ENCODE measurements around the gene UBE2B.
"Not testable (repeated sequence)": the region's sequence is repeated elsewhere in the genome, so short reads cannot be mapped to it uniquely, and the experiment has no call there.

Gene UBE2B

DNA sequence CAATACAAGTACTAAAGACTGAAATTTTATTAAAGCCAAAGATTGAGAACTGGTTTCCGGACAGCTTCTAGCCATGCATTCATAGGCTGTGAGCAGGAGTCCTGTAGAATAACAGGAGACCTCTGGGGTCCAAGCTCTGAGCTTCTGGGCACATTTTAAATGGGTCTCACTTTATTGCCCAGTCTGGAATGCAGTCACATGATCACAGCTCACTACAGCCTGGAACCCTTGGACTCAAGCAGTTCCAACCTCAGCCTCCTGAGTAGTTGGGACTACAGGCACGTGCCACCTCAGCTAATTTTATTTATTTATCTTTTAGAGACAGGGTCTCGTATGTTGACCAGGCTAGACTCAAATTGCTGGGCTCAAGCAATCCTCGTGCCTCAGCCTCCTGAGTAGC, 24.9 kb downstream of the UBE2B start:
- DNase-seq, result no peak
- in situ Hi-C loops (cut with MboI; ENCODE audit: low pct_unique_long_range_greater_than_20kb, low sequenced_read_pairs), result no loop called here

DNA sequence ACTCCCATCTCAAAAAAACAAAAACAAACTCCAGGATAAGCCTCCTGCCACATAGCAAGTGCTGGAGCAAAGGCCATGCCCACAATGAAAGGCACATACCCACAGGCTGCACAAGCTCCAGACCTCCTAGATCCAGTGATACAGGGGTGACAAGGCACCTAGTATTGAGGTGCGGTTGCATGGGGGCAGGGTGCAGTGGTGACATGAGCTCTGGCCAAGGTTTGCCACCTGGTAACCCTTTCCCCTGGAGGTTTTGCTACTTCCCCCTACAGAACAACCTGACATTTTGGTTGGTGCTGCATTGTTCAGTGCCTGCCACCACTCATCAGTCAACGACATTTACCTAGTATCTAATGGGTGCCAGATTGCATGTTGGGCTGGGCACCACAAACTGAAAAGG, 25.8 kb downstream of the UBE2B start:
- no peak for DNase-seq

DNA sequence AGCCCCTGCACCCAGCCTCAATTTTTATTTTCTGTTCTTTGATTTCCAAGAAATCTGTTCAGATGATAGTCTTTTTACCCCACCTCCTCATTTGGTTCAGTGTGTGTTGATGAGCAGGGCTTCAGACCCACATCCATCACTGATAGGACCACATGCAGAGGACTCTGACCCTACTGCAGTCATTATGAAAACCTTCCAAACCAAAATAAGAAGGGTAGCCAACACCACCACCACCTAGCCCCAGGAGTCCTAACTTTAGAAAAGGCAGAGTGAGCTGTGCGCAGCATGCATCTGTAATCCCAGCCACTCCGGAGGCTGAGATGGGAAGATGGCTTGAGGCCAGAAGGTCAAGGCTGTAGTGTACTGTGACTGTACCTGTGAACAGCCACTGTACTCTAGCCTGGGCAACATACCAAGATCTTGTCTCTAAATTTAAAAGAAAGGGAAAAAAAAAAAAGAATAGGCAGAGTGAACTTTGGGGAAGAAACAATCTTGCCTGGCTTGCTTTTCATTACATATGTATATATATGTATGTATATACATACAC, 27.3 kb downstream of the UBE2B start:
- in situ Hi-C loops (cut with MboI; ENCODE audit: low pct_unique_long_range_greater_than_20kb, low sequenced_read_pairs), result no loop called here
- DNase-seq, result no peak

More for the DNA sequence above, 25.8 kb downstream of the UBE2B start:
- in situ Hi-C loops (cut with MboI; ENCODE audit: low pct_unique_long_range_greater_than_20kb, low sequenced_read_pairs), result no loop called here

DNA sequence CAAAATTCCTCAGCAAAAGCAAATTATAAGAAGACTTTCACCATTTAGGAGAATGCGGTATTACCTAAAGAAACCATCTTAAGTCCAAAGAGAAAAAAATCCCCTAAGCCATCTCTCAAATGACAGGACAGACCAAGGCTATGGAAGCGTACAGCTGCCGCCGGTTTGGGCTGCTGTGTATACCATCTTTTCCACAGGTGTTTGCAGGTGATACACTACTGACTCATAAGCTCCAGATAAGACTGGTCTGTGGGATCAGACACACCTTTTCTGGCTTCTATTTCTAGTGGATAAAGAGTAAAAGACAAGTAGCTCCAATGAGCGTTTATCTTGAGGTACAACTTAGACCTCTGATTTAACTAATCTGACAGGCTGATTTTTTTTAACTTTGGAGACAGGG, 32.6 kb downstream of the UBE2B start:
- in situ Hi-C loops (cut with MboI; ENCODE audit: low pct_unique_long_range_greater_than_20kb, low sequenced_read_pairs), result no loop called here

DNA sequence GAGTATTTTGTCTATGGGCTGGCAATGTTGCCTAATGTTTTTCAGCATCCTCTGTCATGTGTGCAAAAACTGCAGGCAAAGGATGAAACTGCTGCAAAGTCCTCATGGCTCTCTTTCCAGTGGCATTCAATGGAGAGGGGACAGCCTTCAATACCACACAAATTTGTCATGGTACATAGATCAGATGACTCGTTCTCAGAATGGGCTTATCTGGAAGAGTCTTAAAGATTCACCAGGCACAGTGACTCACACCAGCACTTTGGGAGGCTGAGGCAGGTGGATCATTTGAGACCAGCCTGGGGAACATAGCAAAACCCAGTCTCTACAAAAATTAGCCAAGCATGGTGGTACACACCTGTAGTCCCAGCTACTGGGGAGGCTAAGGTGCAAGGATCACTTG, 35.0 kb downstream of the UBE2B start:
- no peak for DNase-seq
- in situ Hi-C loops (cut with MboI; ENCODE audit: low pct_unique_long_range_greater_than_20kb, low sequenced_read_pairs), result no loop called here

More for the DNA sequence above, 32.6 kb downstream of the UBE2B start:
- DNase-seq, result no peak

DNA sequence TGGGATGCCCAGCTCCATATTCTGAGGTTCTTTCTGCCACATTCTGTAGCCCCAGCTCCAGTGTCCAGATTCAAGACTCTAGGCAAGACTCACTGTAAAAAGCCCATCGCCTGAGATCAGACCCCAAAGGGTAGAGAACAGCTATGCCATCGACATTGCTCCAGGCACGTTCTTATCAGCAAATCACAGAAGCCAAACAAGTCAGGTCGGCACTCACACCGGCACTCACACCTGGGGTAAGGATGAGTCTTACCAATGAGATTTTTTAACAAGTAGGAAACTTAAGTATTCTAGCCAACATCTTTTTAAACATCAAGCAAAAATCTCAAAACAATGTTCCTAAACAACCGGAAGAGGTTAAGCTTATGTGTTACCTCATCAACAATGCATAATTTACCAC, 38.0 kb downstream of the UBE2B start:
- in situ Hi-C loops (cut with MboI; ENCODE audit: low pct_unique_long_range_greater_than_20kb, low sequenced_read_pairs), result no loop called here

DNA sequence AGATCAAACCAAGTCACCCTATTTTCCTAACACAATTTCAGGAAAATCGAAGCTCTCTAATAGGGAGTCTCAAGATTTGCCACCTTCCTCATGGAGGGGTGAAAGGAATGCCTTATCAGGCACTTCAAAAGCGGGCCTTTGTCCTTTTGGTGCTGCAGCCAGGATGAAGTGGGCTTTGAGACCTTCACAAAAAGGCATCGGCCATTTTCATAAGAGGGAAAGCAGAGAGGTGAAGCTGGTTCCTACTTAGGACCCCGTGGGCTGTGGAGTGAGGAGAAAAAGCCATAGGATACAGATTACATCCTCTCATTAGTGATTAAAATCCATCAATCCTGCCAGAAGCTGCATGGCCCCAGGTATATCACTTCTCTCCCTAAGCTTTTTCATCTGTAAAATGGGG, 39.5 kb downstream of the UBE2B start:
- in situ Hi-C loops (cut with MboI; ENCODE audit: low pct_unique_long_range_greater_than_20kb, low sequenced_read_pairs), result no loop called here
- DNase-seq, result peak; percentile 11

More for the DNA sequence above, 38.0 kb downstream of the UBE2B start:
- DNase-seq, result no peak

DNA sequence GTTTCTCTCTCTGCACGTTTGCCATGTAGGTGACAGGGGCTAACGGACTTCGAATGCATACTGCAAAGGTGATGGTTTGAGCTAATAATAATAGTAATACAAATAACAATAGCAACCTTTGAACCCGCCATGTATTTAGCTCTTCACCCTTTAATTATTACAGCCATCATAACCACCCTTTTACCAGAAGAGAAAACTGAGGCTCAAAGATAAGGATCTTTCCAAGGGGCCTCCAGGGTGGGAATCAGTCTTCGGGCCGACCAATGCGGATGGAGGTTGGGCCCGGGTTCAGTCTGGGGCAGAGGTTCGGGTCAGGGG, 39.8 kb downstream of the UBE2B start:
- DNase-seq, result peak; percentile 14
- in situ Hi-C loops (cut with MboI; ENCODE audit: low pct_unique_long_range_greater_than_20kb, low sequenced_read_pairs), result no loop called here

DNA sequence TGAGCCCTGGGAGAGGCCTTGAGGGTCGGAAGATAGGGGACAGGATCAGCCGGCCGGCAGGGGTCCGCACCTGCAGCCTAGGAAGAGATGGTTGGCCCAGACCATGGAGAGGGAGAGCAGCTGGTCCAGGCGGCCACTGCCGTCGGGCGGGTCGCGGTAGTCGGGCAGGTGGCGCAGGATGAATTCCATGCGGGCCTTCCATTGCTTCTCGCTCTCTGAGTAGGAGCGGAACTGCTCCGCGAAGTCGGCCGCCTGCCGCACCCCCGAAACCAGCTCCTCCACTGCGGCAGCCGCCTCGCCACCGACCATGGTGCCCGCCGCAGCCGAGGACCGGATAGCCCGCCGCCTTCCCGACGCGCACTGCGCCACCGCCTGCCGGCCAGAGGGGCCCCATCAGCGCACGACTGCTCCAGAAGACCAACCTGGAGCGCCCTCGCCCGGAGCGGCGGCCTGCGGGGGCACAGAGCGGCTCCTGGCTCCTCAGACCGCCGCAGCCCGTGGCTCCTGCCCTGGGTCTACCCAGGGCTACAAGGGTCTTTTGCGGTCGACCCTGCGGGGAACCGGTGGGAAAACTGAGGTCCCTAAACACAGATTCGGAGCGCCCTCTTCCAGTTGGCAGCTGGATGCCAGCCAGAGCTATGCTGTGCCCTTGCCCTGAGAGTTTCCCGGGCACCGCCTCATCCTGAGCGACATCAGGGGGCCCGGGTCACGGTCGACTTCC, 40.3 kb downstream of the UBE2B start, which contains the start of gene CDKN2AIPNL:
Gene CDKN2AIPNL, minus strand, starts transcription at position 336 of the 721 bp plus-strand sequence. Its CDS starts 27 bp downstream, at position 309.
- in situ Hi-C loops (cut with MboI; ENCODE audit: low pct_unique_long_range_greater_than_20kb, low sequenced_read_pairs), result no loop called here
- DNase-seq, result peak; percentile 86

DNA sequence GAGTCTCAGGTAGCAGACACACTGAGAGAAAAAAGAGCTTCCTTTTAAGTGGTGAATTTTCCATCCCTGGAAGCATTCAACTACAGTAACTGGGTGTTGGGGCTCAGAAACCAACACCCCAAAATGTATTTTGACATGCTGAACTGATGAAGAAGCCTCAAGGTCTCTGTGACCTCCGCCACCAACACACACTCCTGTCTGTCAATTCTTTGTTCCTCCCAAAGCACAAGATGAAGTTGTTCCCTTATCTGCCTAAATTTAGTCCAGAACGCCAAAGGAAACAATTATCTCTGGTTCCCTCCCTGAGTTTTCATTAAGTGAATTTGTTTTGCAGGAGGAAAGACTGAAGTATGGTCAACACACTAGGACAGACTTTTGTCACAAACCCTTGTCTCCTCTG, 41.7 kb downstream of the UBE2B start:
- DNase-seq, result peak; percentile 23
- in situ Hi-C loops (cut with MboI; ENCODE audit: low pct_unique_long_range_greater_than_20kb, low sequenced_read_pairs), result no loop called here

DNA sequence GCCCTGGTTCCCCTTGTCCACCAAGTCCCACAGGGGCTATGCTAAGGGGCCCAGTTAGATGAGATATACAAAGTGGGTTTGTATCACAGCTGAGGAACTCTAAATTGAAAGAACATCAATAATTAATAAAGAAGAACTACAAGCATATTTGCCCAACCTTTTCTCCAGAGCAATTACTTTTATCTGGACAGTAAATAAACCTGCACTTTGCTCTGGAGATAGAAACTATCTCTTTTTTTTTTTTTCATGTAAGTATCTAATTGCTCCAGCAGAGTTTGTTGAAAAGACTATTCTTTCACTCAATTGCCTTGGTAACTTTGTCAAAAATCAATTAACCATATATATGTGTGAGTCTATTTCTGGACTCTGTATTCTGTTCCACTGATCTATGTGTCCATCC, 46.3 kb downstream of the UBE2B start:
- in situ Hi-C loops (cut with MboI; ENCODE audit: low pct_unique_long_range_greater_than_20kb, low sequenced_read_pairs), result no loop called here

DNA sequence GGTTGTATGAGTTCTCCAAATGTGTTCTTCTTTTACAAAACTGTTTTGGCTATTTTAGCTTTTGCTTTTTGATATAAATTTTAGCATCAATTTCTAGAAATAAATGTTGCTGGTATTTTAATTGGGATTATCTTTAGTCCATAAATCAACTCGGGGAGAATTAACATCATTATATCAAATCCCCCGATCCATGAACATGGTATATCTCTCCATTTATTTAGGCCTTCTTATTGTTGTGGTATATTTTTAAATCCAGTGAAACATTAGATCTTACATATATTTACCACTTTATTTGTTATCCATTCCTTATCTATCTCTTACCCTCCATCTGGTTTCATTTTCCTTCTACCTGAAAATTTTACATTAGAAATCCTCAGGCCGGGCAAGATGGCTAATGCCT, 47.6 kb downstream of the UBE2B start:
- in situ Hi-C loops (cut with MboI; ENCODE audit: low pct_unique_long_range_greater_than_20kb, low sequenced_read_pairs), result no loop called here
- no peak for DNase-seq

More for the DNA sequence above, 46.3 kb downstream of the UBE2B start:
- no peak for DNase-seq

DNA sequence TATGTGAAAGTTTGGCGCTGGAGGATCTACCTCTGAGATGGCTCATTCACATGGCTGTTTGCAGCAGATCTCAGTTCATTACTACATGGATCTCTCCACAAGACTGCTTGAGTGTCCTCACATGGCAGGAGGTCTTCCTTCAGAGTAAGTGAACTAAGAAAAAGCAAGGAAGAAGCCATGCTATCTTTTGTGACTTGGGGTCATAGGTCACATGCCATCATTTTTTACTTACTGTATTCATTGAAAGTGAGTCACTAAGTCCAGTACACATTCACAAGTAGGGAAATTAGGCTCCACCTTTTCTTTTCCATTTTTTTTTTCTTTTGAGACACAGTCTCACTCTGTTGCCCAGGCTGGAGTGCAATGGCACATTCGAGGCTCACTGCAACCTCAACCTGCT, 49.0 kb downstream of the UBE2B start:
- DNase-seq, result no peak
- in situ Hi-C loops (cut with MboI; ENCODE audit: low pct_unique_long_range_greater_than_20kb, low sequenced_read_pairs), result no loop called here

DNA sequence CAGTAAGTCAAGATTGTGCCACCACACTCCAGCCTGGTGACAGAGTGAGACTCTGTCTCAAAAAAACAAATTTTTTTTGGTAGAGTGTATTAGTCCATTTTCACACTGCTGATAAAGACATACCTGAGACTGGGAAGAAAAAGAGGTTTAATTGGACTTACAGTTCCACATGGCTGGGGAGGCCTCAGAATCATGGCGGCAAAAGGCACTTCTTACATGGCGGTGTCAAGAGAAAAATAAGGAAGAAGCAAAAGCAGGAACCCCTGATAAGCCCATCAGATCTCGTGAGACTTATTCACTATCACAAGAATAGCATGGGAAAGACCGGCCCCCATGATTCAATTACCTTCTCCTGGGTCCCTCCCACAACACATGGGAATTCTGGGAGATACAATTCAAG, 49.7 kb downstream of the UBE2B start:
- DNase-seq; in situ Hi-C loops (cut with MboI; ENCODE audit: low pct_unique_long_range_greater_than_20kb, low sequenced_read_pairs): not testable (repeated sequence)

DNA sequence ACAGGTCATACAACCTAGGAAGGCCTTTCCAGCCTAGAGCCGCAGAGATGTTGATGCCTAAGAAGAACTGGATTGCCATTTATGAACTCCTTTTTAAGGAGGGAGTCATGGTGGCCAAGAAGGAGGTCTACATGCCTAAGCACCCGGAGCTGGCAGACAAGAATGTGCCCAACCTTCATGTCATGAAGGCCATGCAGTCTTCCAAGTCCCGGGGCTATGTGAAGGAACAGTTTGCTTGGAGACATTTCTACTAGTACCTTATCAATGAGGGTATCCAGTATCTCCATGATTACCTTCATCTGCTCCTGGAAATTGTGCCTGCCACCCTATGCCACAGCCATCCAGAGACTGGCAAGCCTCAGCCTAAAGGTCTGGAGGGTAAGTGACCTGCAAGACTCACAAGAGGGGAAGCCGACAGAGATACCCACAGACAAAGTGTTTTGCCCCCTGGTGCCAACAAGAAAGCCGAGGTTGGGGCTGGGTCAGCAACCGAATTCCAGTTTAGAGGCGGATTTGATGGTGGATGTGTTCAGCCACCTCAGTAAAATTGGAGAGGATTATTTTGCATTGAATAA, 51.5 kb downstream of the UBE2B start:
- no peak for DNase-seq
- in situ Hi-C loops (cut with MboI; ENCODE audit: low pct_unique_long_range_greater_than_20kb, low sequenced_read_pairs), result no loop called here

DNA sequence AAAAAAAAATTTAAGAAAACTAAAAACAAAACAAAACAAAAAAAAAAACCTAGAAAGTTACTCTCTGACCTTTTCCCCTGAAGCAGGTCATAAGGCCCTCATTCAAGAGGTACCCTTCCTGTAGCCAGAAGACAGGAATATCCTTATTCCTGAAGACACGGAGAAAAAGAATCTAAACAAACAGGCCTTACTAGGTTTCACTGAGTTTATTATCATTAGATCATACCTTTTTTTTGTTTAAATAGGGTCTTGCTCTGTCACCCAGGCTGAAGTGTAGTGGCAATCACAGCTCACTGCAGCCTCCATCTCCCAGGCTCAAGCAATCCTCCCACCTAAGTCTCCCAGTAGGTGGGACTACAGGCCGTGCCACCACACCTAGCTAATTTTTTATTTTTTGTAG, 52.0 kb downstream of the UBE2B start:
- DNase-seq, result no peak
- in situ Hi-C loops (cut with MboI; ENCODE audit: low pct_unique_long_range_greater_than_20kb, low sequenced_read_pairs), result no loop called here

DNA sequence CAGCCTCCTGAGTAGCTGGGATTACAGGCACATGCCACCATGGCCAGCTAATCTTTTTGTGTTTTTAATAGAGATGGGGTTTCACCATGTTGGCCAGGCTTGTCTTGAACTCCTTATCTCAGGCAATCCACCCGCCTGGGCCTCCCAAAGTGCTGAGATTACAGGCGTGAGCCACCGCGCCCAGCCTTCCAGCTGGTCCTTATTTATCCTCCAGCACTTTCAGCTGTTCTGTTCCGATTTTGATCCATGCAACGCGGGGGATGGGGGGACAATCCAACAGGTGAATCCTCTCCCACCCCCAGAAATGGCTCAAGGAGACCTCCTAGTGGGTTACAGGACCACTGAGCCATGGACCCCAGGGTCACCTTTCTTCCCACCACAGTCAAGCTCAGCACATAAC, 55.0 kb downstream of the UBE2B start:
- in situ Hi-C loops (cut with MboI; ENCODE audit: low pct_unique_long_range_greater_than_20kb, low sequenced_read_pairs), result no loop called here
- DNase-seq, result no peak

DNA sequence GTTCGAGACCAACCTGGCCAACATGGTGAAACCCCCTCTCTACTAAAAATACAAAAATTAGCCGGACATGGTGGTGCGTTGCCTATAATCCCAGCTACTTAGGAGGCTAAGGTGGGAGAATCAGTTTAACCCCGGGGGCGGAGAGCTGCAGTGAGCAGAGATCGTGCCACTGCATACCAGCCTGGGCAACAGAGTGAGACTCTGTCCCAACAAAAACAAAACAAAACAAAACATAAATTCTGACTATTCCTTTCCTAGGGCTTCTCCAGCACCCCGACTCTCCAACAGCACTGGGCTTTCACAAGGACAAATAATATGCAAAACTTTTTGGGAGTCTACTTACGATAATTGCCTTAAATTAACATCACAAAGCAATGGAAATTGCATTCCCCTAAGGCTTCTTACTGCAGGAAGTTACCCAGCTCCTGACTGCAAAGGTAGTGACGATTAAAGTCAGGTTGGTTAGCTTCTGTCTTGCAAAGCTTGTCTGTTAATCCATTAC, 56.2 kb downstream of the UBE2B start:
- DNase-seq, result no peak
- in situ Hi-C loops (cut with MboI; ENCODE audit: low pct_unique_long_range_greater_than_20kb, low sequenced_read_pairs), result no loop called here

DNA sequence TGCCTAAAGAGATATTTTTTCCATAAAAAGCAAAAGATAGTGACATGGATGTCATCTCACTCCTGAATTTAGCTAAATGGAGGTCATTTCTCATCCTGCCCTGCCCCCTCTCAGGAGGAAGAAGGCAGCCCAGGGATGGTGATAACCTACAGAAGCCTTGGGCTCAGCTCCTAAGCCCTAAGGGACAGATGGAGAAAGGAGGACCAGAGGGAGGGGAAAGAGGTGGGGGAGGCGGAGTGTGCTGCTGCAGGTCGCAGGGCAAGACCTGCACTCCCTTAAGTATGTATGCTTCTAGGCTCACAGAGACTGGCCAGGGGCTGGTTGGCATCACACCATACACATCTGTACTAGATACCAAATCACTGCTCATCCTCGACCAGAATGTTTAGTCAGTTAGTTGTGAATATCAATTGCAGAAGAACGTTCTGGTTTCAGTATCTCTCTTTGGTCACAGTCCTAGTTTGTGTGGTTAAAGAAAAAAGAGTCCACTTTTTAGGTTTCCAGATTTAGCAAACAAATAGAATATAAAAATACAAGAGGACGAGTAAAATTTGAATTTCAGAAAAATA, 58.7 kb downstream of the UBE2B start:
- in situ Hi-C loops (cut with MboI; ENCODE audit: low pct_unique_long_range_greater_than_20kb, low sequenced_read_pairs), result no loop called here
- DNase-seq, result no peak

DNA sequence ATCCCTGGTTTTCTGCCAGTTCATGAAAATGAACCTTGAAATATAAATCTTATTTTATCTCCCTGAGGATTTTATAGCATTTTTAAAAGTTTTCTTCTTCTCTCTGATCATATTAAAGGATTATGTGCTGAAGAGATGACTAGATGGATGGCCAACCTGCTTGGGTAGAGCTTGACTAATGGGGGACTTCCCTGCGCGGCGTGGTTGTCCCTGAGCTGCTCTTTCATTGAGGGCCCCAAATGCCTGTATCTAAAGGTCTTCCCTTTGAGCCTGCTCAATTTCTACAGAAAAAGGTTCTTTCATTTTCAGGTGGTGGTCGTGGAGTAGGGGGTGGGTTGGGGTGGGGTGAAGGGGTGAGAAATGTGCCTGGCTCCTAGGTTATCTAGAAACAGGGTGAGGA, 60.8 kb downstream of the UBE2B start:
- DNase-seq, result no peak
- in situ Hi-C loops (cut with MboI; ENCODE audit: low pct_unique_long_range_greater_than_20kb, low sequenced_read_pairs), result no loop called here
